ENCODE results near the gene EID2.

The EID2 gene

GRCh38 chr19:39539518-39540332 lies at the start of gene EID2:
Gene EID2, minus strand, starts transcription at chr19:39540161. Its CDS starts 82 bp downstream, at chr19:39540079.
- no peak for FAIRE-seq

GRCh38 chr19:39588066-39588465 lies 48.1 kb upstream of the EID2 start:
- no peak for FAIRE-seq

- no peak for FAIRE-seq
These were observed 47.5 kb upstream of the EID2 start for GRCh38 chr19:39587496-39587895.

GRCh38 chr19:39582891-39583625 lies 43.1 kb upstream of the EID2 start:
- FAIRE-seq = no peak

GRCh38 chr19:39582442-39582841 lies 42.5 kb upstream of the EID2 start:
- no peak for FAIRE-seq

GRCh38 chr19:39568604-39569003 lies 28.6 kb upstream of the EID2 start:
- no peak for FAIRE-seq

- no peak for FAIRE-seq
These were observed 26.1 kb upstream of the EID2 start for GRCh38 chr19:39566064-39566463.

GRCh38 chr19:39563408-39563807 lies 23.4 kb upstream of the EID2 start:
- FAIRE-seq = no peak

- FAIRE-seq = no peak
These were observed 18.7 kb upstream of the EID2 start for GRCh38 chr19:39558624-39559117.

DNA sequence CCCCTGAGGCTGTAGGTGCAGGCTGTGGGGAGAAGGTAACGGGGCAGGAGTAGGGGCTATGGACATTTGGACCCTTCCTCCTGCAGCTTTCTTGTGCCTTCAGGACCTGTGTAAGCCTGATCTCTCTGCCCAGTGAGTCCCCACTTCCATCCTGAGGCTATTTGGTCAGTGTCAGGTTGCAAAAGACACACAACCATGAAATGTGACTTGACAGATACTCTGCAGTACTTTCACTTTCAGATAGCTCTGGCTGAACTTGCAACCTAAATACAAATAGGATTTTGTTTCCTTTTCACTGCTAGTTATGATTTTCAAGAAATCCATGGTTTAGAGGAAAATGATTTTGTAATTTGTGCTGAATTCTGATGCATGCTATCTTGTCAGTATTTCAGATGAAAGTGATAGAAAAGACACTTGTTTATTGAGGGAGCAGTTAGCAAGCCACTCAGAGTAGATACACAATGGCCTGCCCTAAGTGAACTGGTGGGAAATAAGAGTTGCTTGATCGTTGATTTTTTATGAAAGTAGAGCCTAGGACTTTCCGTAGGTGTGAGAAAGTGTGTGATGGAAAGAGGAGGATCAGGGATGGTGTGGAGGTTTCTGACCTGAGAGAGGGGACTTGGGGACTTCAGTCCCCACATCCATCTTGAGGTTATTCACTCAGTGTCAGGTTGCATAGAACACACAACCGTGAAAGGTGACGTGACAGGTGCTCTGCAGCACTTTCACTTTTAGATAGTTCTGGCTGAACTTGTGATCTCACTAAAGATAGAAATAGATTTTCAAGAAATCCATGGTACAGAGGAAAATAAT lies 18.1 kb upstream of the EID2 start:
- FAIRE-seq = no peak

DNA sequence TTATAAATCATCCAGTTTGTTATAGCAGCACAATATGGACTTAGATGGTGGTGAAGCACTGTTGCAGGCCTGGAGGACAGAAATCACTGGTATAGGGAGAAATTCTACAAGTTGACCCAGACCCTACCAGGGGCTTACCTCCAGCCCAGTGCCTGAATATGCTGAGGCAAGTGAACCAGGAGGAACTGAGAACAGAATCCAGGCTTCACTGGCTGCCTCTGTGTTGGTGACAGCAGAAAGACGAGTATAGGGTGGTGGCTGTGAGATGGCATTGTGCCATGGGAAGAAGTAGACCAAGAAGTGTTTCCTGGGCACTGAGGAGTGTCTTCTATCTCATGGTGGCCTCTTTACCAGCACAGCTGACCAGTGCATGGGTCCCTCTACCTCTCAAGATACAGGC lies 15.9 kb upstream of the EID2 start:
- no peak for FAIRE-seq

DNA sequence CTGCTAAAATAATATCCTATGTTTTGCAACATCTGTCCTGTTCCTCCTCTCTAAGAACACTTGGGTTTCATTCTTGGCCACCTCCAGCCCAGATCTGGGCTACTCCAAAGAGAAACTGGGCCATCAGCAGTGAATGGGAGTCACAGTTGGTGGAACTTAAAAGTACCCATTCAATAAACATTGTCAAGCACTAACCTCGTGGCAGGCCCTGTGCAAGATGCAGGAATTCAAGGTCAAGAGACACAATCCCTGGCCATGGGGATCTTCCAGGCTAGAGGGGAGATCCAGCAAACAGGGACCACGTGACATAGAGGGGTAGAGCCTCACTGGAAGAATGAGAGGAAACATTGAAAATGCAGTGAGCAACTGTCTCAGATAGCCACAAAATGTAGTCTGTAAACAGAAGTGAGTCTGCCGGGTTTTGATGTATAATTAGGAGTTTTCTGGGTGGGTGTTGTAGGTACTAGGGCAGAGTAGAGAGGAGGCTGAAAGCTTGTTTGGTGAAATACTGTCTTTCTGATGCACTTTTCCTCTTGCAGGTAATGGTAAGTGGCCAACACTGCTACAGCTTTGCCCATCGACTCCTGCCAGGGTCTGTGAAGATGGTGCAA lies 14.8 kb upstream of the EID2 start:
- FAIRE-seq = no peak

DNA sequence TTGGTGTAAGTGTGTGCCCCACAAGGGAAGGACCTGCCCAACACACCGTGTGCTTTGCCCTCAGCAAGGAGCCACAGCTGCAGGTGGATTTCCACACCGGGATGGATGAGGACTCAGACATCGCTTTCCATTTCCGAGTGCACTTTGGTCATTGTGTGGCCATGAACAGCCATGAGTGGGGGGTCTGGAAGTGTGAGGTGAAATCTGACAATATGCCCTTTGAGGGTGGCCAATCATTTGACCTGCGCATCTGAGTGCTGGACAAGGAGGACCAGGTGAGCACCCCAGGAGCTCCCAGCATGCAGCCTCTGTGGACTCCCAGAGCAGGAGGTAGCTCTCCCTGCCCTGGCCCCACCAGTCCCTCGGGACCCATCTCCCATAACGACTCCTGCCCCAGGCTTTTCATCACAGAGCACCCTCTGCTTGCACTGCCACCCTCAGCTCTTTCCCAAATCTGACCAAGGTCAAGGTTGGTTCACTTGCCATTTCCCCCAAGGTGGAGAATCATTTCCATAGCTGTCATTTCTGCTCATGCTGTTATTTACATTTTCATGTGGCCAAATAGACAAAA lies 13.2 kb upstream of the EID2 start:
- no peak for FAIRE-seq

DNA sequence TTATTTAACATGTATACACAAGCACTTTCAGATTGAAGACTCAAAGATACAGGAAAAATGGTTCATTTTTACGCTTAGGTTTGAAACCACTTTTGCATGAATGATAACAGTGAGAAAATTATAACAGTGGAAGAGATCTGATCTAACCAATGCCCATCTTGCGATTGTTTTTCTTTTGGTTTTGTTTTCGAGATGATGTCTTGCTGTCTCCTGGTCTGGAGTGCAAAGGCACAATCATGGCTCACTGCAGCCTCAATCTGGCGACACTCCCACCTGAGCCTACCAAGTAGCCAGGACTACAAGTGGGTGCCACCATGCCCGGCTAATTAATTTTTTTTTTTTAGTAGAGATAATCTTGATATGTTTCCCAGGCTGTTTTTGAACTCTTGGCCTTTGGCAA lies 10.2 kb upstream of the EID2 start:
- no peak for FAIRE-seq

GRCh38 chr19:39546599-39546998 lies 6.6 kb upstream of the EID2 start:
- FAIRE-seq = no peak

DNA sequence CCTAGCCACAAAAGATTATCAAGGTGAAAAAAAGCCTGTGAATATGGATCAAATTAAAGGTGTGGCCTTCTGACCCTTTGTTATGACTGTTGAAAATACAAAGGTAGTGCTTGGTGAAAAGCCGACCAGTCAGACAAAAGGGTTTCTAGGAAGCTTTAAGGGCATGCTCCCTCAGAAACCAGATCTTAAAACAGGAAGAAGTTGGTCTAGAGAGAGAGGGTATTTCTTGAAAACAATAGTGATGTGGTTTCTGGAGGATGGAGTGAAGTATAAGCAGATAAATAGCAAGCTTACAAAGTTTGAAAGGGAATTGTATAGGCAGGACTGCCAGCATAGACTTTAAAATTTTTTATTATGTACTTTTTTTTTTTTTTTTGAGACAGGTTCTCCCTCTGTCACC lies 5.0 kb upstream of the EID2 start:
- no peak for FAIRE-seq

DNA sequence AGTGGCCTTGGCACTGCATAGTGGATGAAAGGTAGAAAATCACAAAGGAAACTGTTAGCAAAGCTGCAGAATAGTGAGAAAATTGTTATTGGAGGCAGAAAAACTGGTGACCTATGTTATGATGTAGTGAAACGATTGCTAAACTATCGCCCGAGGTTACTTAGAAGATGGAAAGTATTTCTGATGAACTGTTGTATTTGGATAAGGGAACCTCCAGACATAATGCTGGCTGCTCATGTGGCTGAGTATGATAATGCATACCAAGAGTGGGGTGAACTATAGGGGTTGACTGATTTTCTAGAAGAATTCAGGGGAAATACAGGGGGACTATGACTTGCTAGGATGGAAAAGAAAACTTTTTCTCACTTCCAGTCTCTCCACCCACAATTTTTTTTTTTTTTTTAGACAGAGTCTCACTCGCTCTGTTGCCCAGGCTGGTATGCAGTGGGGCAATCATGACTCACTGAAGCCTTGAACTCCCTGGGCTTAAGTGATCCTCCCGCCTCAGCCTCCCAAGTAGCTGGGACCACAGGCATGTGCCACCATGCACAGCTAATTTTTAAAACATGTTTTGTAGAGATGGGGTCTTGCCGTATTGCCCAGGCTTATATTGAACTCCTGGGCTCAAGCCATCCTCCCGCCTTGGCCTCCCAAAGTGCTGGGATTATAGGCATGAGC lies 4.4 kb upstream of the EID2 start:
- FAIRE-seq = no peak

DNA sequence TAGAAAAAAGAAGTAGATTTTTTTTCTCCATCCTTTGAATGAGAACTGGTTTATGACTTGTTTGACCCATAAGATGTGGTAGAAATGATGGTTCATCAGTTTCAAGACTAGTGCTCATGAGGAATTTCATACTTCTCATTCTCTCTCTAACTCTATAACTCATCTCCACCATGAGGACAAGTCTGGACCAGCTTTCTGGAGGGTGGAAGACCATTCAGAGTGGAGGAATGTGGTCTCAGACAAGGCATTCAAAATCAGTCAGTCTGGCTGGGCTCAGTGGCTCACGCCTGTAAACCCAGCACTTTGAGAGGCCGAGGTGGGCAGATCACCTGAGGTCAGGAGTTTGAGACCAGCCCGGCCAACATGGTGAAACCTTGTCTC lies 3.5 kb upstream of the EID2 start:
- FAIRE-seq = no peak

DNA sequence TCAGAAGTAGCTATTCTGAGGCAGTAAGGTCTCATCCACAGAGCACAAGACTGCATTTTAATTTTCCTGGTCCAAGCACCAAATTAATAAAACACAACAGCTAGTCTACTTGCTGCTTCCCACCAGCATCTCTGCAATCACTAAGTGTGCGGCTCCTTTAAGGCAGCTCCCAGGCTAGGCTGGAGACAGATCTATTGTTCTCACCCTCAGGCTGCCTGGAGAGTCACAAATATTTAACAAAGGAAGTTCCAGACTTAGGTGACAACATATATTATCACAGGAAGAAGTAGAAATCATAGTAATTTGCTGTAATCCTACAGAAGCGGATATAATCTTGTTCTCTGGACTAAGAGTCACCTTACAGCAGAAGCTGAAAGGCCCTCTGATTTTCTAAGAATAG lies 2.2 kb upstream of the EID2 start:
- FAIRE-seq = no peak

GRCh38 chr19:39540333-39540673 lies 342 bp upstream of the EID2 start:
- no peak for FAIRE-seq

DNA sequence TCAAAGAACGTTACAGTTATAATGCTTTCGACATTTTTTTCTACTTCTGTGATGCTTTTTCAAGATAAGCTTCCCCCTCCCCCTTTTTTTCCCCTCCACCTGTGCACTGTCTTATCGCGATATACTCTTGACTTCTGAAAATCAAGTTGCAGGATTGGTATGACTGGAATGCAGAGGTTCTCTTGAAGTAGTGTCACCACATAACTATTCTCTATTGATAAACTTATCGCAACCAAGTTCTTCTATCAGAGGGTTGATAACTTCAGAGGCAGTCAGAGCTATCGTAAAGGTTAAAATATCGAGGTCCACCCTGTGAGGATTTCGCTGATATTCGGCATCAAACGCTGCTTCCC lies 820 bp downstream of the EID2 start:
- FAIRE-seq = no peak

GRCh38 chr19:39533791-39534190 lies 6.2 kb downstream of the EID2 start:
- FAIRE-seq = no peak
